K562 (cell line): ENCODE results near the gene CD55. TPM values are rescaled to one million over a fixed set of nuclear protein-coding genes. Genes with fewer than 3 reads are reported as not detected.

Experiments used
- ATF6 ChIP-seq: sonication (generic); formaldehyde crosslinking; IDR thresholded peaks from 2 replicates; pipeline ENCODE4 v1.4.0; 2020; ENCODE audit warnings: mild to moderate bottlenecking, missing genetic modification reagents
- ATF7 ChIP-seq: fragments of 450-650 bp; IDR thresholded peaks from 2 replicates; pipeline ENCODE4 v1.7.1; 2014; ENCODE audit warnings: mild to moderate bottlenecking, moderate library complexity
- CEBPG ChIP-seq, 3 experiments: fragments of 200-800 bp in 1 of 3; sonication (Bioruptor generic) in 1 of 3; sonication (generic) in 1 of 3; formaldehyde crosslinking in 1 of 3; IDR thresholded peaks in 2 of 3; conservative IDR thresholded peaks in 1 of 3; 2 replicates each; pipeline versions ENCODE4 v1.6.1 to v1.8.0; 2016 to 2022; ENCODE audit warnings: missing compliant biosample characterization in 2 of 3, missing genetic modification characterization in 2 of 3, mild to moderate bottlenecking in 1 of 3, missing genetic modification reagents in 1 of 3
- DLX4 ChIP-seq: fragments of 250-450 bp; sonication (Bioruptor Pico); IDR thresholded peaks from 2 replicates; pipeline ENCODE4 v1.6.1; 2021; ENCODE audit warnings: mild to moderate bottlenecking
- GABPB1 ChIP-seq: sonication (generic); formaldehyde crosslinking; IDR thresholded peaks from 2 replicates; pipeline ENCODE4 v1.8.0; 2022; ENCODE audit warnings: mild to moderate bottlenecking, missing genetic modification reagents
- KAT7 ChIP-seq: sonication (generic); formaldehyde crosslinking; IDR thresholded peaks from 2 replicates; pipeline ENCODE4 v1.8.0; 2022; ENCODE audit warnings: missing genetic modification reagents, mild to moderate bottlenecking, borderline replicate concordance
- KLF1 ChIP-seq: fragments of 450-650 bp; IDR thresholded peaks from 2 replicates; pipeline ENCODE4 v1.6.1; 2016; ENCODE audit warnings: missing genetic modification characterization, missing compliant biosample characterization
- MIER1 ChIP-seq: fragments of 450-650 bp; IDR thresholded peaks from 2 replicates; pipeline ENCODE4 v1.6.1; 2016; ENCODE audit warnings: antibody characterized with exemption, mild to moderate bottlenecking, low read depth
- NFRKB ChIP-seq: fragments of 450-650 bp; IDR thresholded peaks from 2 replicates; pipeline ENCODE4 v1.6.1; 2016; ENCODE audit warnings: low read depth
- RBM34 ChIP-seq: fragments of 200-400 bp; formaldehyde crosslinking; IDR thresholded peaks from 2 replicates; pipeline ENCODE4 v1.6.1; 2018; ENCODE audit warnings: low read length, borderline replicate concordance; ENCODE audit not compliant: insufficient read depth
- TAL1 ChIP-seq: fragments of 450-650 bp; IDR thresholded peaks from 2 replicates; pipeline ENCODE4 v1.6.1; 2016; ENCODE audit warnings: mild to moderate bottlenecking
- TEAD2 ChIP-seq: fragments of 450-650 bp; IDR thresholded peaks from 2 replicates; pipeline ENCODE4 v1.6.1; 2016; ENCODE audit warnings: missing genetic modification characterization, control low read depth, missing compliant biosample characterization
- ZNF407 ChIP-seq: fragments of 450-650 bp; IDR thresholded peaks from 2 replicates; pipeline ENCODE4 v1.6.1; 2016; ENCODE audit warnings: low read depth
- ZNF639 ChIP-seq, 2 experiments: fragments of 200-800 bp in 1 of 2; sonication (Bioruptor generic) in 1 of 2; sonication (generic) in 1 of 2; formaldehyde crosslinking in 1 of 2; IDR thresholded peaks in 1 of 2; conservative IDR thresholded peaks in 1 of 2; 2 replicates each; pipeline versions ENCODE4 v1.5.0 to v1.6.1; 2016 to 2020; ENCODE audit warnings: missing compliant biosample characterization in 1 of 2, missing genetic modification characterization in 1 of 2, missing genetic modification reagents in 1 of 2
- polyA plus RNA-seq, 8 experiments: library from polyadenylated mRNA; depleted of rRNA in 4 of 8; stranded (reverse) in 5 of 8; unstranded in 3 of 8; fragments of >200 nt; fragmentation: Nextera tagmentation in 2 of 8; fragmentation: Illumina TruSeq in 1 of 8; extraction: Ambion mirVana in 2 of 8; extraction: Trizol in 1 of 8; gene quantifications; 2 replicates each; pipeline versions ENCODE4 v1.2.1 to v1.2.3, GENCODE V29; 2011 to 2014; ENCODE audit warnings: inconsistent platforms in 1 of 8, missing spikeins in 1 of 8
- total RNA-seq, 7 experiments: library from RNA; depleted of rRNA in 6 of 7; stranded (reverse); fragments of >200 nt in 6 of 7; fragmentation: Illumina TruSeq in 2 of 7; extraction: Trizol in 2 of 7; gene quantifications; 2 replicates each; pipeline versions ENCODE4 v1.2.1 to v1.2.3, GENCODE V29; 2011 to 2021; ENCODE audit warnings: low replicate concordance in 1 of 7

Gene CD55
- total and polyA plus RNA-seq, 9 of the 15 experiments (the other 6 are each of a cell fraction or from before 2014, with no cell fraction given): 17.7 to 150 (median 97.0) TPM

- TF ChIP-seq KAT7 (CRISPR knock-in tag) (0 out of 2 replicates have a peak, but pooled peaks have one; percentile 27), KLF1 (tag) (no peak), RBM34 (no peak), DLX4 (CRISPR knock-in tag) (no peak), ATF7 (peak; percentile 72), ATF6 (CRISPR knock-in tag) (no peak), ZNF639 (CRISPR knock-in tag; conservative IDR thresholded peaks at IDR 0.05 in 1 of 2, IDR thresholded peaks at IDR 0.05 in 1 of 2) (peak in 1 of 2 experiments; percentile 46; a peak in 1 of 4 replicates), TAL1 (peak; percentile 71), CEBPG (CRISPR knock-in tag; IDR thresholded peaks at IDR 0.05) (peak; percentile 84), CEBPG (tag; conservative IDR thresholded peaks at IDR 0.05 in 1 of 2, IDR thresholded peaks at IDR 0.05 in 1 of 2) (peak; percentile 94 to 97), GABPB1 (CRISPR knock-in tag) (peak; percentile 37; the same call in 1 of the 2 replicates), ZNF407 (no peak), MIER1 (no peak), NFRKB (peak; percentile 61; the same call in 1 of the 2 replicates), TEAD2 (tag) (0 out of 2 replicates have a peak, but pooled peaks have one; percentile 5)
Measured at GRCh38 chr1:207316622-207317391, 4.7 kb upstream of the CD55 start (continued).
